A673 (cell line): Measurements from ENCODE around the gene DNAH5. TPM values are rescaled to one million over a fixed set of nuclear protein-coding genes. Genes with fewer than 3 reads are reported as not detected.

ENCODE experiments used
- BruUV-seq: library from RNA; stranded (reverse); fragments of 400-500 nt; replicated peaks from 2 replicates; lab custom pipeline; 2021; lab: Mats Ljungman, UMichigan
- CTCF ChIA-PET: fragments of 300-600 bp; sonication (Branson Sonifier 250); formaldehyde crosslinking; loops from one replicate; lab custom pipeline; 2022; ENCODE audit warnings: antibody characterized with exemption; lab: Charles Lee
- POLR2A ChIA-PET: fragments of 300-600 bp; sonication (Branson Sonifier 250); formaldehyde crosslinking; loops from one replicate; lab custom pipeline; 2022; ENCODE audit warnings: antibody characterized with exemption; ENCODE audit not compliant: low non-redundant PET; lab: Charles Lee
- DNase-seq: peaks from one replicate; pipeline ENCODE4 v3.0.0-alpha.2; 2015; ENCODE audit warnings: low spot score
- H3K27ac ChIP-seq: fragments of 200-600 bp; sonication (generic); 2 replicates; pipeline ENCODE4 v1.5.1; 2016; ENCODE audit warnings: mixed run types, low read depth, mild to moderate bottlenecking, mixed read lengths, antibody characterized with exemption, low read length; ENCODE audit not compliant: poor library complexity, severe bottlenecking
- H3K27me3 ChIP-seq: fragments of 200-600 bp; sonication (generic); replicated peaks from 2 replicates; pipeline ENCODE4 v1.6.1; 2017; ENCODE audit warnings: mixed run types, low read depth, mild to moderate bottlenecking, mixed read lengths, antibody characterized with exemption, low read length; ENCODE audit not compliant: insufficient read depth, poor library complexity
- H3K36me3 ChIP-seq: fragments of 200-600 bp; sonication (generic); 2 replicates; pipeline ENCODE4 v1.6.1; 2016; ENCODE audit warnings: mixed run types, mild to moderate bottlenecking, mixed read lengths, antibody characterized with exemption, low read length; ENCODE audit not compliant: insufficient read depth, poor library complexity, severe bottlenecking
- H3K4me1 ChIP-seq: fragments of 200-600 bp; sonication (generic); 2 replicates; pipeline ENCODE4 v1.6.1; 2017; ENCODE audit warnings: mixed run types, mild to moderate bottlenecking, mixed read lengths, antibody characterized with exemption, low read length; ENCODE audit not compliant: insufficient read depth, poor library complexity, severe bottlenecking
- H3K4me3 ChIP-seq: fragments of 200-600 bp; sonication (generic); 2 replicates; pipeline ENCODE4 v1.5.1; 2016; ENCODE audit warnings: low read depth, mixed run types, mild to moderate bottlenecking, mixed read lengths, low read length; ENCODE audit not compliant: poor library complexity, severe bottlenecking
- H3K9me3 ChIP-seq: fragments of 200-600 bp; sonication (generic); 2 replicates; pipeline ENCODE4 v1.6.1; 2016; ENCODE audit warnings: mixed run types, low read depth, mild to moderate bottlenecking, mixed read lengths, antibody characterized with exemption, low read length; ENCODE audit not compliant: poor library complexity, severe bottlenecking
- EZH2 ChIP-seq: fragments of 200-600 bp; sonication (generic); IDR thresholded peaks from 2 replicates; pipeline ENCODE4 v1.6.1; 2017; ENCODE audit warnings: borderline replicate concordance, low read depth, mild to moderate bottlenecking, mixed read lengths, antibody characterized with exemption, low read length; ENCODE audit not compliant: poor library complexity, severe bottlenecking
- intact Hi-C: fragments of 100-400 bp; cut with micrococcal nuclease; formaldehyde crosslinking; loops from one replicate; pipeline ENCODE4 v1.10.0; 2022; ENCODE audit not compliant: unreplicated experiment
- total RNA-seq: library from RNA; stranded (reverse); gene quantifications from 2 replicates; pipeline ENCODE4 v1.2.3, GENCODE V29; 2021
- TF ChIP-seq, protein P1 (sequence below): fragments of 300-800, 200-600 bp; sonication (generic); conservative IDR thresholded peaks from 2 replicates; pipeline ENCODE4 v1.5.1; 2017; ENCODE audit warnings: low read depth, mild to moderate bottlenecking, antibody characterized with exemption, low read length, moderate library complexity, mixed read lengths

The DNAH5 gene
- total RNA-seq, 1 experiment from 2014 or later = not detected

DNA sequence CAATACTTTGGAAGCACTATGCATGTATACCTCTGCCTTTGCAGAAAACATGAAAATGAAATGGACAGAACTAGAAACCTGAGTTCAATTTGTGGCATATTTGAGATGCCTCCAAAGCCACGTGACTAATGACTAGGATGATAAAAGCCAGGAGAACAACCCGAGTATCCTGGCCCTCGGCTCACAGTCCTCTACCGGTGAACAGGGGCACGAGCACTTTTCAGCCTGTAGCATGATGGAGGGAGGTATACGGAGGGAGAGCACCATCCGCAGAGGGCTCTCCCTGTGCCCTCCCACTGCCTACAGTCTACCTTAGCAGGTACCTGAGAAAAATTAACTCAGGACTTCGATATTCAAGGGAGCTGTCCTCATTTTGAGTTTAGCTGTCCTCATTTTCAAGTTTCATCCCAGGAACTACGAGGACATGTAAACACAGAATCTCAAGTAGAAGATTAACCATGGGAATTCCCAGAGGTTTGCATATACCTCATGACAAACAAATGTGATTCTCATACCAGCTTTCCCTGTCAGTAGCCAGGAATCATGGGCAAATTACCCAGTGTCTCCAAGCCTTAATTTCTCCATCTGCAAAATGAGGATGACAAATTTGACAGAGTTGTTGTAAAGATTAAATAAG is 249.3 kb downstream of the DNAH5 start:
- intact Hi-C loops = no loop called here
- ChIA-PET POLR2A (no interaction called here), CTCF (no interaction called here)
- H3K27me3 ChIP-seq = no peaks in the 10 kb centered on the region
- H3K4me1 ChIP-seq = no peaks in the 10 kb centered on the region
- no peak overlapping the region for H3K4me3 ChIP-seq
- BruUV-seq = no TSS peak
- H3K36me3 ChIP-seq = no peaks in the 10 kb centered on the region
- no peak for DNase-seq
- no peak for TF ChIP-seq EZH2
- TF ChIP-seq, protein P1, sequence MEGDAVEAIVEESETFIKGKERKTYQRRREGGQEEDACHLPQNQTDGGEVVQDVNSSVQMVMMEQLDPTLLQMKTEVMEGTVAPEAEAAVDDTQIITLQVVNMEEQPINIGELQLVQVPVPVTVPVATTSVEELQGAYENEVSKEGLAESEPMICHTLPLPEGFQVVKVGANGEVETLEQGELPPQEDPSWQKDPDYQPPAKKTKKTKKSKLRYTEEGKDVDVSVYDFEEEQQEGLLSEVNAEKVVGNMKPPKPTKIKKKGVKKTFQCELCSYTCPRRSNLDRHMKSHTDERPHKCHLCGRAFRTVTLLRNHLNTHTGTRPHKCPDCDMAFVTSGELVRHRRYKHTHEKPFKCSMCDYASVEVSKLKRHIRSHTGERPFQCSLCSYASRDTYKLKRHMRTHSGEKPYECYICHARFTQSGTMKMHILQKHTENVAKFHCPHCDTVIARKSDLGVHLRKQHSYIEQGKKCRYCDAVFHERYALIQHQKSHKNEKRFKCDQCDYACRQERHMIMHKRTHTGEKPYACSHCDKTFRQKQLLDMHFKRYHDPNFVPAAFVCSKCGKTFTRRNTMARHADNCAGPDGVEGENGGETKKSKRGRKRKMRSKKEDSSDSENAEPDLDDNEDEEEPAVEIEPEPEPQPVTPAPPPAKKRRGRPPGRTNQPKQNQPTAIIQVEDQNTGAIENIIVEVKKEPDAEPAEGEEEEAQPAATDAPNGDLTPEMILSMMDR = no peak
- H3K9me3 ChIP-seq = no peaks in the 10 kb centered on the region
- no peak overlapping the region for H3K27ac ChIP-seq

DNA sequence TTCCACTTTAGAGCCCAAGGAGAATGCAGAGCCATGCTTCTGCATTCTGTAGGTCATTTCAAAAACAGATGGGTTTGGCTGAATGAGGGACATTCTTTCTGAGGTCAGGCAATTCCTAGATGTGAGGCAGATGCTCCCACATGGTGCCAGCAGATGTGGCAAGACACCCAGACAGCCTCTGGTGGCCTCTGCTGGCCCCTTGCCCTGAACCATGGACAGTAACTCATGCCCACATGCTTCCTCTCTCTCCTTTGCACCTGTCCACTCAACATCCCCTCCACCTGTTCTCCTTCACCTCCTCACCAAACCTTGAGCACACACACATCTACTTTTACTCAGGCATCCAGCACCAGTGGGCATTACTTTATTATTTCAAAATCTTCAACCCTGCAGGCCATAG is 252.3 kb downstream of the DNAH5 start:
- POLR2A ChIA-PET = no interaction called here
- no peaks in the 10 kb centered on the region for H3K27me3 ChIP-seq
- CTCF ChIA-PET = no interaction called here
- no peaks in the 10 kb centered on the region for H3K9me3 ChIP-seq
- intact Hi-C loops = no loop called here
- no peaks in the 10 kb centered on the region for H3K36me3 ChIP-seq
- DNase-seq = no peak
- no peaks in the 10 kb centered on the region for H3K4me1 ChIP-seq
- TF ChIP-seq, protein P1 = no peak
- TF ChIP-seq EZH2 = no peak
- no peak overlapping the region for H3K27ac ChIP-seq
- no TSS peak for BruUV-seq
- H3K4me3 ChIP-seq = no peak overlapping the region

DNA sequence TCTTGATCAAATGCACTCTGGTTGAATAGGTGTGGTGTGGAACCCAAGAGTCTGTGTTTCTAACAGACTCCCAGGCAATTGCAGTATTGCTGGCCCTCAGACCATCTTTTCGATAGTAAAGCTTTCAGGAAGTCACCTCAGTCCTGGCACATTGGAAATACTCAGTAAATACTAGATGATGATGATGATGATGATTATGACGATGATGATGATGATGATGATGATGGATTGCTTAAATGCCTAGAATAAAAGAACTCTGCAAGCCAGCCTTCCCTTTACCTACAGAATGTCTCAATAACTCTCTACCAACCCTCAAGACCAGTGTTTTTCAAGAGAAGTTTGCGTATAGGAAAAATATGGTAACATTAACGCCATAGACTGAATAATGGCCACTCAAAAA is 268.0 kb downstream of the DNAH5 start:
- BruUV-seq = no TSS peak
- intact Hi-C loops = no loop called here
- Histone ChIP-seq H3K36me3 (no peaks in the 10 kb centered on the region), H3K4me1 (no peaks in the 10 kb centered on the region), H3K27ac (no peak overlapping the region), H3K4me3 (no peak overlapping the region), H3K9me3 (peaks cover 3% of the 10 kb centered on the region), H3K27me3 (no peaks in the 10 kb centered on the region)
- POLR2A ChIA-PET = no interaction called here
- CTCF ChIA-PET = no interaction called here
- no peak for TF ChIP-seq EZH2
- TF ChIP-seq, protein P1 = no peak
- no peak for DNase-seq
